ENCODE results near the gene SC5D. TPM values are rescaled to one million over a fixed set of nuclear protein-coding genes. Genes with fewer than 3 reads are reported as not detected.
A peak's percentile ranks its signal among the peaks of the same experiment; 100 is the strongest.

SC5D gene
- total and polyA plus RNA-seq, 2 of the 4 experiments (the other 2 are of a cell fraction): 21.3 to 21.7 TPM

DNA sequence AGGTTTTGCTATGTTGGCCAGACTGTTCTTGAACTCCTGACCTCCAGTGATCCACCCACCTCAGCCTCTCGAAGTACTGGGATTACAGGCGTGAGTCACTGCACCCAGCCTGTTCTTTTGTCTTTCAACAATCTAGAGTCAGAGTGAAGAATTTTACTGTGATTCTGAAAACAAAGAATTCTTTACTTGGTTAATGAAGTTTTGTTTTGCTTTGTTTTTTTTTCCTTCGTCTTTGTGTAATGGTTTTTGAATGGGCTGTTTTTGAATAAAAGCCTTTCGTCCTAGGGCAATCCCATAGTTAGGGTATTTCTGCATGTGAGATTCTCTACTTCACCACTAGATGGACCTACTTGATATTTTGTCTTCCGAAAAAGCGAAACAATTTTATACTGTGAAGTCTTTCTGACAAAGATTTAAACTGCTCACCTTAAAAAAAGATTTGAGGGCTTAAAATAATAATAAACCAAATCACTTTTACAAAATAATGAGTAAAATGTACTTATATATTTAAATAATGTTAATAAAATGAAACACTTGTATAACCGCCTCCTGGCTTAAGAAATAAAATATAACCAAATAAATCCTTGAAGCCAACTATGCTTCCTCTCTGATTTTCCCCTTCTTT, 43.4 kb upstream of the SC5D start:
- Histone ChIP-seq H3K4me1 (ENCODE audit: control insufficient read depth, insufficient read depth, low read length) (no peaks in the 10 kb centered on the region), H3K9me1 (ENCODE audit: insufficient read depth, low read length) (no peaks in the 10 kb centered on the region), H4K20me1 (ENCODE audit: insufficient read depth, low read length) (no peaks in the 10 kb centered on the region), H4K5ac (ENCODE audit: low read depth, low read length) (no peak overlapping the region), H3K23ac (ENCODE audit: low read depth, low read length) (no peak overlapping the region), H2BK20ac (ENCODE audit: low read depth, low read length) (no peak overlapping the region), H3K79me1 (ENCODE audit: low read depth in 1 of 2, low read length in 2 of 2) (no peaks in the 10 kb centered on the region), H2AK9ac (replicated peaks; ENCODE audit: low read depth, low read length, poor library complexity) (no peak overlapping the region), H2BK15ac (ENCODE audit: low read depth, low read length) (no peak overlapping the region), H2BK5ac (ENCODE audit: low read depth, low read length, poor library complexity, severe bottlenecking) (no peak overlapping the region), H3K27me3 (ENCODE audit: control insufficient read depth, insufficient read depth, low read length) (peaks cover 3% of the 10 kb centered on the region), H4K8ac (ENCODE audit: low read depth in 2 of 2, low read length in 2 of 2) (no peak overlapping the region), H3K4me2 (ENCODE audit: low read depth, low read length) (0 out of 2 replicates have a peak overlapping the region, but pooled peaks have one; percentile 50), H2BK120ac (ENCODE audit: low read depth, low read length) (no peak overlapping the region), H3K56ac (ENCODE audit: extremely low read depth, insufficient read depth, low read length) (no peak overlapping the region), H3K4ac (ENCODE audit: low read depth, low read length) (no peak overlapping the region), H3K9ac (ENCODE audit: low read depth, low read length) (no peak overlapping the region), H3K36me3 (ENCODE audit: control insufficient read depth, insufficient read depth, low read length) (no peaks in the 10 kb centered on the region), H3K14ac (replicated peaks; ENCODE audit: low read depth, low read length) (no peak overlapping the region), H3K4me3 (ENCODE audit: insufficient read depth, low read depth, low read length) (no peak overlapping the region), H4K91ac (ENCODE audit: insufficient read depth, low read depth, low read length) (no peak overlapping the region), H3K27ac (ENCODE audit: insufficient read depth, low read length) (no peak overlapping the region), H2AFZ (replicated peaks; ENCODE audit: low read length, poor library complexity) (no peak overlapping the region), H3K9me3 (ENCODE audit: control insufficient read depth, insufficient read depth, low read length) (no peaks in the 10 kb centered on the region), H3K18ac (ENCODE audit: low read depth, low read length) (no peak overlapping the region), H2AK5ac (ENCODE audit: low read depth, low read length) (no peak overlapping the region)
- in situ Hi-C loops (cut with MboI; ENCODE audit: low sequenced_read_pairs) (no loop called here), dilution Hi-C loops (cut with HindIII; ENCODE audit: low sequenced_read_pairs, unreplicated experiment) (no loop called here), intact Hi-C loops (cut with micrococcal nuclease) (loop anchor here (1.0 to 5.0 kb wide), 3 partner anchors 70 to 1258 kb away; no protein-coding TSS in a partner anchor)
- no TSS peak for BruUV-seq (replicated peaks)
- POLR2A ChIA-PET (ENCODE audit: unreplicated experiment): no interaction called here
- TF ChIP-seq CHD1 (IDR thresholded peaks at IDR 0.05; ENCODE audit: low read depth, low read length): no peak
- TF ChIP-seq, protein P1, sequence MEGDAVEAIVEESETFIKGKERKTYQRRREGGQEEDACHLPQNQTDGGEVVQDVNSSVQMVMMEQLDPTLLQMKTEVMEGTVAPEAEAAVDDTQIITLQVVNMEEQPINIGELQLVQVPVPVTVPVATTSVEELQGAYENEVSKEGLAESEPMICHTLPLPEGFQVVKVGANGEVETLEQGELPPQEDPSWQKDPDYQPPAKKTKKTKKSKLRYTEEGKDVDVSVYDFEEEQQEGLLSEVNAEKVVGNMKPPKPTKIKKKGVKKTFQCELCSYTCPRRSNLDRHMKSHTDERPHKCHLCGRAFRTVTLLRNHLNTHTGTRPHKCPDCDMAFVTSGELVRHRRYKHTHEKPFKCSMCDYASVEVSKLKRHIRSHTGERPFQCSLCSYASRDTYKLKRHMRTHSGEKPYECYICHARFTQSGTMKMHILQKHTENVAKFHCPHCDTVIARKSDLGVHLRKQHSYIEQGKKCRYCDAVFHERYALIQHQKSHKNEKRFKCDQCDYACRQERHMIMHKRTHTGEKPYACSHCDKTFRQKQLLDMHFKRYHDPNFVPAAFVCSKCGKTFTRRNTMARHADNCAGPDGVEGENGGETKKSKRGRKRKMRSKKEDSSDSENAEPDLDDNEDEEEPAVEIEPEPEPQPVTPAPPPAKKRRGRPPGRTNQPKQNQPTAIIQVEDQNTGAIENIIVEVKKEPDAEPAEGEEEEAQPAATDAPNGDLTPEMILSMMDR (conservative IDR thresholded peaks at IDR 0.05; ENCODE audit: low read depth, low read length): peak; percentile 67
- peak; percentile 47 for TF ChIP-seq RAD21 (IDR thresholded peaks at IDR 0.05; ENCODE audit: low read length)
- TF ChIP-seq NFE2L2 (IDR thresholded peaks at IDR 0.05; ENCODE audit: low read depth, low read length): no peak
- TF ChIP-seq MAZ (IDR thresholded peaks at IDR 0.05; ENCODE audit: borderline replicate concordance, low read depth, low read length): no peak
- no peak for TF ChIP-seq POLR2A (IDR thresholded peaks at IDR 0.05; ENCODE audit: low read depth, low read length)
- no peak for TF ChIP-seq MAFK (IDR thresholded peaks at IDR 0.05; ENCODE audit: low read depth, low read length)
- no peak for TF ChIP-seq RCOR1 (IDR thresholded peaks at IDR 0.05; ENCODE audit: insufficient replicate concordance, low read length)
- TF ChIP-seq SMC3 (IDR thresholded peaks at IDR 0.05; ENCODE audit: low read depth, low read length): peak; percentile 54
- TF ChIP-seq MXI1 (IDR thresholded peaks at IDR 0.05; ENCODE audit: borderline replicate concordance, low read depth, low read length): no peak
- no peak for TF ChIP-seq BHLHE40 (IDR thresholded peaks at IDR 0.05; ENCODE audit: low read depth, low read length)
- CTCF ChIA-PET: interaction anchor here (1.2 kb wide), 1 partner anchor 285 kb away, joined by 3 read pairs; no protein-coding TSS in a partner anchor
- ATAC-seq (ENCODE audit: low read depth) (peak; percentile 94), DNase-seq (peak; percentile 48)
- WGBS, 2 experiments (ENCODE audit: extremely low coverage in 2 of 2, insufficient read length in 1 of 2): no CpG with 5 or more reads among the region's 7 CpGs
